Endothelial cell of umbilical vein (primary cell): ENCODE data around the gene SPACA6.

Experiments used
- POLR2AphosphoS5 ChIP-seq: IDR thresholded peaks from 2 replicates; pipeline ENCODE4 v1.6.1; 2012; ENCODE audit warnings: low read depth, mild to moderate bottlenecking, control low read depth, low read length, moderate library complexity; ENCODE audit not compliant: insufficient read depth
- TF ChIP-seq, protein P1 (sequence below), 2 donors: IDR thresholded peaks; 1 replicate in 1 of 2; 2 replicates in 1 of 2; pipeline ENCODE4 v1.5.1; 2011; ENCODE audit warnings: low read length in 2 of 2, mild to moderate bottlenecking in 2 of 2, moderate library complexity in 2 of 2, control low read depth in 1 of 2, inconsistent platforms in 1 of 2, low read depth in 1 of 2; ENCODE audit not compliant: insufficient read depth in 1 of 2; ENCODE audit errors: extremely low read depth in 1 of 2

DNA sequence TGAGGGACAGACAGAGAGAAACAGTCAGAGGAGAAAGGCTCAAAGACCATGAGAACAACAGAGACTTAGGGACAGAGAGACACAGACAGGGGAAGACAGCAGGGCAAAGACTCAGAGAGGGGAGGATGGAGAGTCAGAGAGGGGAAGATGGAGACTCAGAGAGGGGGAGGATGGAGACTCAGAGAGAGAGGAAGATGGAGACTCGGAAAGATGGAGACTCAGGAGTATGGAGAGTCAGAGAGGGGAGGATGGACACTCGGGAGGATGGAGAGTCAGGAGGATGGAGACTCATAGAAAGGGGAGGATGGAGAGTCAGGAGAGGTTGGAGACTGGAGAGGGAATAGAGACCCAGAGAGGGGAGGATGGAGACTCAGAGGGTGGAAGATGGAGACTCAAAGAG, 689 bp downstream of the SPACA6 start:
- TF ChIP-seq, protein P1, sequence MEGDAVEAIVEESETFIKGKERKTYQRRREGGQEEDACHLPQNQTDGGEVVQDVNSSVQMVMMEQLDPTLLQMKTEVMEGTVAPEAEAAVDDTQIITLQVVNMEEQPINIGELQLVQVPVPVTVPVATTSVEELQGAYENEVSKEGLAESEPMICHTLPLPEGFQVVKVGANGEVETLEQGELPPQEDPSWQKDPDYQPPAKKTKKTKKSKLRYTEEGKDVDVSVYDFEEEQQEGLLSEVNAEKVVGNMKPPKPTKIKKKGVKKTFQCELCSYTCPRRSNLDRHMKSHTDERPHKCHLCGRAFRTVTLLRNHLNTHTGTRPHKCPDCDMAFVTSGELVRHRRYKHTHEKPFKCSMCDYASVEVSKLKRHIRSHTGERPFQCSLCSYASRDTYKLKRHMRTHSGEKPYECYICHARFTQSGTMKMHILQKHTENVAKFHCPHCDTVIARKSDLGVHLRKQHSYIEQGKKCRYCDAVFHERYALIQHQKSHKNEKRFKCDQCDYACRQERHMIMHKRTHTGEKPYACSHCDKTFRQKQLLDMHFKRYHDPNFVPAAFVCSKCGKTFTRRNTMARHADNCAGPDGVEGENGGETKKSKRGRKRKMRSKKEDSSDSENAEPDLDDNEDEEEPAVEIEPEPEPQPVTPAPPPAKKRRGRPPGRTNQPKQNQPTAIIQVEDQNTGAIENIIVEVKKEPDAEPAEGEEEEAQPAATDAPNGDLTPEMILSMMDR (IDR thresholded peaks at IDR 0.05; ENCODE audit: extremely low read depth in 1 of 2, insufficient read depth in 1 of 2, low read depth in 1 of 2, low read length in 2 of 2) = no peak
- TF ChIP-seq POLR2AphosphoS5 = no peak
